HL-60 (cell line): Measurements from ENCODE around the gene SRCAP.

Experiments used
- DNase-seq, 2 experiments: peaks; one replicate each; pipeline ENCODE4 v3.0.0-alpha.2; 2010 to 2020; ENCODE audit warnings: low read depth in 1 of 2, low spot score in 1 of 2
- H3K27ac ChIP-seq: fragments of 250-450 bp; sonication (Bioruptor Pico); replicated peaks from 2 replicates; pipeline ENCODE4 v1.5.1; 2020; ENCODE audit warnings: mild to moderate bottlenecking, moderate library complexity
- H3K27me3 ChIP-seq: fragments of 250-450 bp; sonication (Bioruptor Pico); 2 replicates; pipeline ENCODE4 v1.5.1; 2021; ENCODE audit warnings: mild to moderate bottlenecking, moderate library complexity; ENCODE audit not compliant: insufficient read depth, poor library complexity, severe bottlenecking
- H3K4me3 ChIP-seq: replicated peaks from 2 replicates; pipeline ENCODE4 v1.5.1; 2011; ENCODE audit warnings: mild to moderate bottlenecking, control low read depth, low read length; ENCODE audit not compliant: insufficient read depth
- GABPA ChIP-seq: IDR thresholded peaks from 2 replicates; pipeline ENCODE4 v1.6.1; 2012; ENCODE audit warnings: low read depth
- POLR2AphosphoS5 ChIP-seq: IDR thresholded peaks from 2 replicates; pipeline ENCODE4 v1.6.1; 2012; ENCODE audit warnings: low read depth
- SPI1 ChIP-seq: IDR thresholded peaks from 2 replicates; pipeline ENCODE4 v1.6.1; 2012; ENCODE audit warnings: low read depth, mild to moderate bottlenecking, borderline replicate concordance
- TF ChIP-seq, protein P1 (sequence below): IDR thresholded peaks from one replicate; pipeline ENCODE4 v1.5.1; 2011; ENCODE audit warnings: low read length, control low read depth, inconsistent platforms; ENCODE audit not compliant: insufficient read depth
- TF ChIP-seq, protein P2 (sequence below): IDR thresholded peaks from 2 replicates; pipeline ENCODE4 v1.6.1; 2012; ENCODE audit warnings: low read depth; ENCODE audit not compliant: insufficient replicate concordance

SRCAP gene

DNA sequence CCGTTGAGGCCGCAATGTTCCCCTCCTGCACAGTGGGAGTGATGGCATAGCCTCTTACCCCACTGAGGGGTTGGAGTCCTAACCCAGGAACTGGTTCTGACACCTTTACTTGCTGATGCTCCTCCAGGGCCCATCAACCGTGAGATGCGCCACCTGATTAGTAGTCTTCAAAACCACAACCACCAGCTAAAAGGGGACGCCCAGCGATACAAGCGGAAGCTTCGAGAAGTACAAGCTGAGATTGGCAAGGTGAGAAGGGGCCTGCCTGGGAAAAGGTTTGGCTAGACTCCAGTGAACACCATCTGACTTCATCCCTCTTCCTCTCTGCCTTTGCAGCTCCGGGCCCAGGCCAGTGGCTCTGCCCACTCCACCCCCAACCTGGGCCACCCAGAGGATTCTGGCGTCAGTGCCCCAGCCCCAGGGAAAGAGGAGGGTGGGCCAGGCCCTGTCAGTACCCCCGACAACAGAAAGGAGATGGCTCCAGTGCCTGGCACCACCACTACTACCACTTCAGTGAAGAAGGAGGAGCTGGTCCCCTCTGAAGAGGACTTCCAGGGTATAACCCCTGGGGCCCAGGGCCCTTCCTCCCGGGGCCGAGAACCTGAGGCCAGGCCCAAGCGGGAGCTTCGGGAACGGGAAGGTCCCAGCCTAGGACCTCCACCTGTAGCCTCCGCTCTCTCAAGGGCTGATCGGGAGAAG, 68.9 kb downstream of the SRCAP start:
- no peak overlapping the region for H3K4me3 ChIP-seq
- H3K27me3 ChIP-seq = no peaks in the 10 kb centered on the region
- no peak overlapping the region for H3K27ac ChIP-seq
- DNase-seq = no peak
- no peak for TF ChIP-seq POLR2AphosphoS5
- no peak for TF ChIP-seq SPI1
- TF ChIP-seq, protein P1, sequence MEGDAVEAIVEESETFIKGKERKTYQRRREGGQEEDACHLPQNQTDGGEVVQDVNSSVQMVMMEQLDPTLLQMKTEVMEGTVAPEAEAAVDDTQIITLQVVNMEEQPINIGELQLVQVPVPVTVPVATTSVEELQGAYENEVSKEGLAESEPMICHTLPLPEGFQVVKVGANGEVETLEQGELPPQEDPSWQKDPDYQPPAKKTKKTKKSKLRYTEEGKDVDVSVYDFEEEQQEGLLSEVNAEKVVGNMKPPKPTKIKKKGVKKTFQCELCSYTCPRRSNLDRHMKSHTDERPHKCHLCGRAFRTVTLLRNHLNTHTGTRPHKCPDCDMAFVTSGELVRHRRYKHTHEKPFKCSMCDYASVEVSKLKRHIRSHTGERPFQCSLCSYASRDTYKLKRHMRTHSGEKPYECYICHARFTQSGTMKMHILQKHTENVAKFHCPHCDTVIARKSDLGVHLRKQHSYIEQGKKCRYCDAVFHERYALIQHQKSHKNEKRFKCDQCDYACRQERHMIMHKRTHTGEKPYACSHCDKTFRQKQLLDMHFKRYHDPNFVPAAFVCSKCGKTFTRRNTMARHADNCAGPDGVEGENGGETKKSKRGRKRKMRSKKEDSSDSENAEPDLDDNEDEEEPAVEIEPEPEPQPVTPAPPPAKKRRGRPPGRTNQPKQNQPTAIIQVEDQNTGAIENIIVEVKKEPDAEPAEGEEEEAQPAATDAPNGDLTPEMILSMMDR = no peak
- TF ChIP-seq, protein P2, sequence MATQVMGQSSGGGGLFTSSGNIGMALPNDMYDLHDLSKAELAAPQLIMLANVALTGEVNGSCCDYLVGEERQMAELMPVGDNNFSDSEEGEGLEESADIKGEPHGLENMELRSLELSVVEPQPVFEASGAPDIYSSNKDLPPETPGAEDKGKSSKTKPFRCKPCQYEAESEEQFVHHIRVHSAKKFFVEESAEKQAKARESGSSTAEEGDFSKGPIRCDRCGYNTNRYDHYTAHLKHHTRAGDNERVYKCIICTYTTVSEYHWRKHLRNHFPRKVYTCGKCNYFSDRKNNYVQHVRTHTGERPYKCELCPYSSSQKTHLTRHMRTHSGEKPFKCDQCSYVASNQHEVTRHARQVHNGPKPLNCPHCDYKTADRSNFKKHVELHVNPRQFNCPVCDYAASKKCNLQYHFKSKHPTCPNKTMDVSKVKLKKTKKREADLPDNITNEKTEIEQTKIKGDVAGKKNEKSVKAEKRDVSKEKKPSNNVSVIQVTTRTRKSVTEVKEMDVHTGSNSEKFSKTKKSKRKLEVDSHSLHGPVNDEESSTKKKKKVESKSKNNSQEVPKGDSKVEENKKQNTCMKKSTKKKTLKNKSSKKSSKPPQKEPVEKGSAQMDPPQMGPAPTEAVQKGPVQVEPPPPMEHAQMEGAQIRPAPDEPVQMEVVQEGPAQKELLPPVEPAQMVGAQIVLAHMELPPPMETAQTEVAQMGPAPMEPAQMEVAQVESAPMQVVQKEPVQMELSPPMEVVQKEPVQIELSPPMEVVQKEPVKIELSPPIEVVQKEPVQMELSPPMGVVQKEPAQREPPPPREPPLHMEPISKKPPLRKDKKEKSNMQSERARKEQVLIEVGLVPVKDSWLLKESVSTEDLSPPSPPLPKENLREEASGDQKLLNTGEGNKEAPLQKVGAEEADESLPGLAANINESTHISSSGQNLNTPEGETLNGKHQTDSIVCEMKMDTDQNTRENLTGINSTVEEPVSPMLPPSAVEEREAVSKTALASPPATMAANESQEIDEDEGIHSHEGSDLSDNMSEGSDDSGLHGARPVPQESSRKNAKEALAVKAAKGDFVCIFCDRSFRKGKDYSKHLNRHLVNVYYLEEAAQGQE = no peak

DNA sequence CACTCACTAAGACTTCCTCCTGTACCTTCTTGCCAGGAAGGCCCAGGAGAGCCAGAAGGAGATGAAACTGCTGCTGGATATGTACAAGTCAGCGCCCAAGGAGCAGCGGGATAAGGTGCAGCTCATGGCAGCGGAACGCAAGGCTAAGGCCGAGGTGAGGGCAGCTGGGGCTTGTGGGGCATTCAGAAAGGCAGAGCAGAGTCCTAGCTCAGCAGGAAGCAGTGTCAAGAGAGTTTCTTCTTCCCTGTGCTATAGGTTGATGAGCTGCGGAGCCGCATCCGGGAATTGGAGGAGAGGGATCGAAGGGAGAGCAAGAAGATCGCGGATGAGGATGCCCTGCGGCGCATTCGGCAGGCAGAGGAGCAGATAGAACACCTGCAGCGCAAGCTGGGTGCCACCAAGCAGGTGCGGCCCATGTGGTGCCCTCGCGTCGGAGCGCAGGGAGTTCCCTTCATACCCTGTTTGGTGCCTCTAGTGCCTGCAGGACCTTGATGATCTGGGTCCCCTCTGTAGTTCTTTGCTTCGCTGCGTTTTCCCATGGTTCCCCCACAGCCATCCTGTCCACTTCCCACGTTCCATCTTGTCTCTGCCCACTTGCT, 69.7 kb downstream of the SRCAP start:
- Histone ChIP-seq H3K4me3 (no peak overlapping the region), H3K27me3 (no peaks in the 10 kb centered on the region), H3K27ac (no peak overlapping the region)
- no peak for DNase-seq
- TF ChIP-seq GABPA (no peak), POLR2AphosphoS5 (no peak), SPI1 (no peak)
- TF ChIP-seq, protein P1 = no peak
- TF ChIP-seq, protein P2 = no peak

DNA sequence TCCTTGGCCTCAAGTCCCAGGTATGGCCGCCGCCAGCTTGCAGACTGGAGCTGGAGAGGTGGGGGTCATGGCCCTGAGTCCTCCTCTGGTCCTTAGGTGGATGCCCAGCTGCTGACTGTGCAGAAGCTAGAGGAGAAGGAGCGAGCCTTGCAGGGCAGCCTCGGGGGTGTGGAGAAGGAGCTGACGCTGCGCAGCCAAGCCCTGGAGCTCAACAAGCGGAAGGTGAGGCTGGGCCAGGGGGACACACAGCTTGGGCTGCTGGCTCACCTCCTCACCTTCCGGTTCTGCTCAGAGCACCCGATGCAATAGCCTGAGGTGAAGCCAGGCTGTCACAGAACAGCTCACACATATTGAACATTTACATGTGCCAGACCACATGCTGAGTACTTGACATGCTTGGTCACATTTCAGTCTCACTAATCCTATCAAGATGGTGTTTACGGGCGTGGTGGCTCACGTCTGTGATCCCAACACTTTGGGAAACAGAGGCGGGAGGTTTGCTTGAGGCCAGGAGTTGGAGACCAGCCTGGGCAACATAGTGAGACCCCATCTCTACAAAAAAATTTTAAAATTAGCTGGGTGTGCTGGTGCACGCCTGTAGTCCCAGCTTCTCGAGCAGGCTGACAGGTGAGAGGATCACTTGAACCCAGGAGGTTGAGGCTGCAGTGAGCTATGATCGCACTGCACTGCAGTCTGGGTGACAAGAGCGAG, 70.6 kb downstream of the SRCAP start:
- no peak for DNase-seq
- no peak for TF ChIP-seq SPI1
- no peak for TF ChIP-seq GABPA
- TF ChIP-seq, protein P1 = no peak
- TF ChIP-seq, protein P2 = no peak
- no peak for TF ChIP-seq POLR2AphosphoS5

More for the DNA sequence above, 70.6 kb downstream of the SRCAP start:
- H3K27ac ChIP-seq = no peak overlapping the region
- H3K4me3 ChIP-seq = no peak overlapping the region
- H3K27me3 ChIP-seq = no peaks in the 10 kb centered on the region
